HG03196 (cell line): ENCODE results near the gene NPTN.

Experiments used
- ATAC-seq: cut with Tn5 transposase; IDR thresholded peaks from one replicate; pipeline ENCODE4 v1.9.1; 2021; ENCODE audit not compliant: unreplicated experiment

Gene NPTN

GRCh38 chr15:73522011-73522410 lies 111.2 kb downstream of the NPTN start:
- ATAC-seq, result no peak

- ATAC-seq, result no peak
Observed at GRCh38 chr15:73518876-73519733, 114.1 kb downstream of the NPTN start.

DNA sequence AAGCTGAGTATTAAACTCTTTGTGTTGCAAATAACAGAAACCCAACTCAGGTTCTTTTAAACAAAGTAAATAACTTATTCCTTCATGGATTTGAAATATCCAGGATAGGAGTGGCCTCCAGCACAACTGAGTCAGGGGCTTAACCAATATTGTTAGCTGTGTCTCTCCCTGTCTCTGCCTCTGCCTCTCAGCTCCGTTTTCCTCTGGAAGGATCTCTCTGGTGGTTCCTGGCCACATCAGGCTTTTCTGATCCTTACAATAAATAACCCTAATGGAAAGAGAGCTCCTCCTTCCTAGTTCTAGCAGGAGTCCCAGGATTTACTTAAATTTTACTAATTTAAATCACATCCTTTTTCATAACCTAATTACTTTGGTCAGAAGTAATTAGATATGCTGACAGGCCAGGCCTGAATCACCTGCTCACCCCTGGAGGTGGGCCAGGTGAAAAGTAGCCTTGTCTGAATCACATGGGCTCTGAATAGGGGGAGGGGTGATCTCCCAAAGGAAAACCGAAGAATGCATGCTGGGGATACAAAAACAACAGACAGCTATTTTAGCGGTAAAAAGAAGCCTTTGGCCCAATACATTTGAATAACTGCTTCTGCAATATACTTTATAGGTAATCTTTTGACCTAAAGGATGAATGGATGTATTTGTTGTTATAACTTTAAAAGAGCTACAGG lies 114.9 kb downstream of the NPTN start:
- ATAC-seq, result no peak

GRCh38 chr15:73517566-73517965 lies 115.6 kb downstream of the NPTN start:
- no peak for ATAC-seq

DNA sequence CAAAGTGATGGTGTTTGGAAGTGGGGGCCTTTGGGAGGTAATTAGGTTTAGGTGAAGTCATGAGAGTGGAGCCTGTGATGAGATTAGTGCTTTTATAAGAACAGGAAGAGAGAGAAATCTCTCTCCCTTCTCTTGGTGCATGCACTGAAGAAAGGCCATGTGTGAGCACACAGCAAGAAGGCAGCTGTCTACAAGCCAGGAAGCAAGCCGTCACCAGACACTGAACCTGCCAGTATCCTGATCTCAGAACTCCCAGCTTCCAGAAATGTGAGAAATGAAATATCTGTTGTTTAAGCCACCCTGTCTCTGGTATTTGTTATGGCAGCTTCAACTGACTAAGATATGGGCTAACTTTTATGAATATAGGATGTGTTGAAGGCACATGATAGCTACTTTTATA lies 117.7 kb downstream of the NPTN start:
- ATAC-seq, result no peak
